Smooth muscle cell (in vitro differentiated cells): ENCODE results near the gene CDCP1. TPM values are rescaled to one million over a fixed set of nuclear protein-coding genes. Genes with fewer than 3 reads are reported as not detected.

Experiments used
- DNase-seq: peaks from one replicate; lab custom pipeline; 2025; ENCODE audit not compliant: unreplicated experiment; lab: John Stamatoyannopoulos, UW
- H2AFZ ChIP-seq: fragments of 200-600 bp; sonication (generic); 2 replicates; pipeline ENCODE4 v1.6.0; 2016; ENCODE audit warnings: antibody characterized with exemption, low read depth, mild to moderate bottlenecking
- H3F3A ChIP-seq: fragments of 200-600 bp; sonication (generic); 2 replicates; pipeline ENCODE4 v1.6.0; 2017; ENCODE audit warnings: antibody characterized with exemption, low read depth
- H3K27ac ChIP-seq: fragments of 200-600 bp; sonication (generic); 2 replicates; pipeline ENCODE4 v1.5.1; 2016; ENCODE audit warnings: low read depth, mild to moderate bottlenecking
- H3K27me3 ChIP-seq: fragments of 200-600 bp; sonication (generic); 2 replicates; pipeline ENCODE4 v1.6.1; 2016; ENCODE audit warnings: low read depth, mild to moderate bottlenecking
- H3K36me3 ChIP-seq: fragments of 200-600 bp; sonication (generic); 2 replicates; pipeline ENCODE4 v1.5.1; 2016; ENCODE audit warnings: low read depth
- H3K4me1 ChIP-seq: fragments of 200-600 bp; sonication (generic); 2 replicates; pipeline ENCODE4 v1.5.1; 2016; ENCODE audit warnings: low read depth
- H3K4me2 ChIP-seq: fragments of 200-600 bp; sonication (generic); 2 replicates; pipeline ENCODE4 v1.6.0; 2016; ENCODE audit warnings: mild to moderate bottlenecking
- H3K4me3 ChIP-seq: fragments of 200-600 bp; sonication (generic); 2 replicates; pipeline ENCODE4 v1.5.1; 2016; ENCODE audit warnings: mild to moderate bottlenecking
- H3K79me2 ChIP-seq: fragments of 200-600 bp; sonication (generic); 2 replicates; pipeline ENCODE4 v1.6.0; 2016; ENCODE audit warnings: low read depth, mild to moderate bottlenecking
- H3K9ac ChIP-seq: fragments of 200-600 bp; sonication (generic); 2 replicates; pipeline ENCODE4 v1.6.0; 2016; ENCODE audit warnings: low read depth
- H3K9me3 ChIP-seq: fragments of 200-600 bp; sonication (generic); replicated peaks from 2 replicates; pipeline ENCODE4 v1.5.1; 2016; ENCODE audit warnings: low read depth
- H4K20me1 ChIP-seq: fragments of 200-600 bp; sonication (generic); 2 replicates; pipeline ENCODE4 v1.6.0; 2016; ENCODE audit warnings: low read depth
- CTCF ChIP-seq: fragments of 200-600 bp; sonication (generic); IDR thresholded peaks from 2 replicates; pipeline ENCODE4 v1.5.1; 2017; ENCODE audit warnings: borderline replicate concordance, mild to moderate bottlenecking, antibody characterized with exemption; ENCODE audit not compliant: insufficient read depth, poor library complexity, severe bottlenecking
- WGBS: methylation state at CpG from one replicate; pipeline ENCODE4 v1.1.7; 2016; ENCODE audit warnings: low lambda C conversion rate; 5-methylcytosine and 5-hydroxymethylcytosine counted together
- polyA plus RNA-seq: library from polyadenylated mRNA; unstranded; fragments of >200 nt; fragmentation: Nextera tagmentation; extraction: Ambion mirVana; gene quantifications from 2 replicates; pipeline ENCODE4 v1.2.1, GENCODE V29; 2016
- total RNA-seq: library from RNA; depleted of rRNA; stranded (reverse); fragments of >200 nt; gene quantifications from 2 replicates; pipeline ENCODE4 v1.2.3, GENCODE V29; 2014

The CDCP1 gene
- total and polyA plus RNA-seq, 2 experiments from 2014 or later: 2.5 to 7.9 TPM

DNA sequence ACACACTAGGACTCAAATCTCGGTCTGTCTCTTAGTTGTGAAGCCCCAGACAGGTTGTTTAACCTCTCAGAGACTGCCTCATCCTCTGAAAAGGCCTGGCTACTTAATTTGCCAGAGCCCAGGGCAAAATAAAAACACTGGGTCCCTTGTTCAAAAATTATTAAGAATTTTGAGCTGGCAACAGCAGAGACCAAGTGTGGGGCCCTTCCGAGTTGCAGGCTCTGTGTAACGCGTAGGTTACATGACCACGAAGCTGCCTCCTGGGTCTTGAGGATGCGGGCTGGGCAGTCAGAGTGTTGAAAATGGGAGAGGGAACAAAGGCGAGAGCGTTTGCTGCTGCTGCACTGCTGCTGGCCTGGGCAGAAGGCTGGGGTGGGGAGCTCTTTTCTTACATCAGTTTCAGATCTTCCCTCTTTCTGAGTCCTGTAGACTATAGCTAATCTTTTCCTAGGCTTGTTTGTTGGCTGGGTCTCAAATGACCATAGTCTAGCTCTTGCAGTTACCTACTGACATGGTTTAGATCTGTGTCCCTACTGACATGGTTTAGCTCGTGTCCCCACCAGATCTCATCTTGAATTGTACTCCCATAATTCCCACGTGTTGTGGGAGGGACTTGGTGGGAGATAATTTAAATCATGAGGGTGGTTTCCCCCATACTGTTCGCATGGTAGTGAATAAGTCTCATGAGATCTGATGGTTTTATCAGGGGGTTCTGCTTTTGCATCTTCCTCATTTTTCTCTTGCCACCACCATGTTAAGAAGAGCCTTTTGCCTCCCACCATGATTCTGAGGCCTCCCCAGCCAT is 70.2 kb downstream of the CDCP1 start:
- Histone ChIP-seq H3K36me3 (no peaks in the 10 kb centered on the region), H3K4me3 (no peak overlapping the region), H3K27ac (no peak overlapping the region), H3K27me3 (no peaks in the 10 kb centered on the region), H3F3A (no peaks in the 10 kb centered on the region), H4K20me1 (no peaks in the 10 kb centered on the region), H3K4me1 (no peaks in the 10 kb centered on the region), H3K9me3 (no peaks in the 10 kb centered on the region), H2AFZ (no peak overlapping the region), H3K9ac (no peak overlapping the region), H3K4me2 (no peak overlapping the region), H3K79me2 (no peaks in the 10 kb centered on the region)
- DNase-seq: no peak
- no peak for TF ChIP-seq CTCF
- 85% methylated on average over 11 of the region's 11 CpGs for WGBS

DNA sequence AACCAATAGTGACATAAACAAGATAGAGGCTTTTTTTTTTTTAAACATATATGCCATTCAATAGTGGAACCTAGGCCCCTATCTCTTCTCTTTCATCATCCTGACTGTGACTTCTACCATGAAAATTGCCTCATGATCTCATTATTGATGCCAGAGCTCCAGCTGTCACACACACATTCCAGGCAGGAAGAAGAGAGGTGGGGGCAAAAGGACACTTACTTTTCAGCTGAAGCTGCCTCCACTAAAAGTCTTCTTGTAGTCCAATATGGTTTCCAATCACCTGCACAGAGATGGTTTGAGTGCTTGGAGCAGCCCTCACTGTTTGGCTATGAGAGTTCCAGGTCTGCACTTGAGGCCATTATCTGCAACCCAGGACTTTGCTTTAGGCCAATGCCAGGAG is 75.1 kb downstream of the CDCP1 start:
- H3K4me2 ChIP-seq: no peak overlapping the region
- H2AFZ ChIP-seq: no peak overlapping the region
- H3K4me1 ChIP-seq: no peaks in the 10 kb centered on the region
- no peak overlapping the region for H3K27ac ChIP-seq
- H3K9me3 ChIP-seq: no peaks in the 10 kb centered on the region
- no peak overlapping the region for H3K4me3 ChIP-seq
- H4K20me1 ChIP-seq: no peaks in the 10 kb centered on the region
- no peaks in the 10 kb centered on the region for H3K27me3 ChIP-seq
- H3K36me3 ChIP-seq: no peaks in the 10 kb centered on the region
- no peak for TF ChIP-seq CTCF
- H3K9ac ChIP-seq: no peak overlapping the region
- H3F3A ChIP-seq: no peaks in the 10 kb centered on the region
- H3K79me2 ChIP-seq: no peaks in the 10 kb centered on the region
- DNase-seq: no peak

- no peak overlapping the region for H3K27ac ChIP-seq
- H2AFZ ChIP-seq: no peak overlapping the region
- H3K4me2 ChIP-seq: no peak overlapping the region
- H3K9ac ChIP-seq: no peak overlapping the region
- H3K27me3 ChIP-seq: no peaks in the 10 kb centered on the region
- no peak for DNase-seq
- peaks cover 3% of the 10 kb centered on the region for H3K4me1 ChIP-seq
- no peaks in the 10 kb centered on the region for H3K79me2 ChIP-seq
- no peaks in the 10 kb centered on the region for H4K20me1 ChIP-seq
- no peak overlapping the region for H3K4me3 ChIP-seq
- H3K36me3 ChIP-seq: no peaks in the 10 kb centered on the region
- WGBS: 89% methylated on average over 3 of the region's 3 CpGs
- no peaks in the 10 kb centered on the region for H3K9me3 ChIP-seq
- no peaks in the 10 kb centered on the region for H3F3A ChIP-seq
- no peak for TF ChIP-seq CTCF
Observed at GRCh38 chr3:45067941-45068340, 78.2 kb downstream of the CDCP1 start.

- no peak overlapping the region for H3K4me2 ChIP-seq
- no peak for DNase-seq
- H4K20me1 ChIP-seq: no peaks in the 10 kb centered on the region
- H3K36me3 ChIP-seq: no peaks in the 10 kb centered on the region
- no peak overlapping the region for H3K9ac ChIP-seq
- H3K27ac ChIP-seq: no peak overlapping the region
- no peaks in the 10 kb centered on the region for H3K9me3 ChIP-seq
- no peak for TF ChIP-seq CTCF
- H3K27me3 ChIP-seq: no peaks in the 10 kb centered on the region
- H3K4me3 ChIP-seq: no peak overlapping the region
- peaks cover 3% of the 10 kb centered on the region for H3K4me1 ChIP-seq
- no peak overlapping the region for H2AFZ ChIP-seq
- H3F3A ChIP-seq: no peaks in the 10 kb centered on the region
- WGBS: 89% methylated on average over 3 of the region's 4 CpGs
- no peaks in the 10 kb centered on the region for H3K79me2 ChIP-seq
Observed at GRCh38 chr3:45067486-45067885, 78.7 kb downstream of the CDCP1 start.
